Measurements from ENCODE around the gene ANTKMT. TPM values are rescaled to one million over a fixed set of nuclear protein-coding genes. Genes with fewer than 3 reads are reported as not detected.

Gene ANTKMT, protein sequence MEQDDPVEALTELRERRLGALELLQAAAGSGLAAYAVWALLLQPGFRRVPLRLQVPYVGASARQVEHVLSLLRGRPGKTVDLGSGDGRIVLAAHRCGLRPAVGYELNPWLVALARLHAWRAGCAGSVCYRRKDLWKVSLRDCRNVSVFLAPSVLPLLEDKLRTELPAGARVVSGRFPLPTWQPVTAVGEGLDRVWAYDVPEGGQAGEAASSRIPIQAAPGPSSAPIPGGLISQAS
- total RNA-seq (2012; rRNA removed): 7.3 and 7.5 TPM in 2 replicates
- polyA plus RNA-seq (2012; rRNA removed): 16.2 and 25.7 TPM in 2 replicates
- polyA plus RNA-seq (2012; cell fraction: cytosol; rRNA removed): 62.9 and 94.1 TPM in 2 replicates
- polyA plus RNA-seq (2012; cell fraction: nucleus; rRNA removed; ENCODE audit: low replicate concordance): 58.1 and 200 TPM in 2 replicates
- Bru-seq, nascent RNA: percentile 43 among the genes with signal in this experiment
- BruChase-seq, experiment 1, labeled RNA remaining after a 6-hour chase: percentile 62 among the genes with signal in this experiment
- percentile 48 among the genes with signal in this experiment for BruChase-seq, experiment 2, labeled RNA remaining after a 2-hour chase
- long read RNA-seq, transcript FAM173A-207 (5 exons, 1,052 nt): major isoform, 7 of 19 reads
- long read RNA-seq, partial matches to known transcripts: 7 of 19 reads
- long read RNA-seq, other reads (novel, unspliced or antisense): 1 of 19 reads

DNA sequence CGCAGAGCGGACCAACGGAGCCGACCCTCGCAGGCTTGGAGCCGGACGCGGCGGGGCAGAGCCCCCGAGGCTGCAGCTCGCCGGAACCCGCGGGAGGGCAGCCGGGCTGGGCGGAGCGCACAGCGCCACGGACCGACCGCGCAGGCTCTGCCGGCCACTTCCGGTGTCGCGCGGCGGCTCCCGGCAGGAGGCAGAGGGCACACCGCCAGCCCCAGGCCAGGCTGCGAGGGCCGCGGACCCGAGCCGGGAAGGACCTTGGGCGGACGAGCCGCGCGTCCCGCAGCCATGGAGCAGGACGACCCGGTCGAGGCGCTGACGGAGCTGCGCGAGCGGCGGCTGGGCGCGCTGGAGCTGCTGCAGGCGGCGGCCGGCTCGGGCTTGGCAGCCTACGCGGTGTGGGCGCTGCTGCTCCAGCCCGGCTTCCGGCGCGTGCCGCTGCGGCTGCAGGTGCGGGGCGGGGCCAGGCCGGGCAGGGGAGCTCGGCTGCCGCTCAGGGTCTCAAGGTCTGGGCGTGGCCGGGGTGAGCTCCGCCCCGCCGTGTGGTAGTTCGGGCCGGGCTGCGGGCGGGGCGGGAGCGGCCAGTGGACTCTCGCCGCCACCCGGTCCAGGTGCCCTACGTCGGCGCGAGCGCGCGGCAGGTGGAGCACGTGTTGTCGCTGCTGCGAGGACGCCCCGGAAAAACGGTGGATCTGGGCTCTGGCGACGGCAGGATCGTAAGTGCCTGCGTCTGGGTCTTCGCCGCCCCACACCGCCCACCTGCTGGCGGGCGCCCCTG is at the start of gene ANTKMT:
ANTKMT (plus strand) TSS at position 157 of the 775 bp plus-strand sequence; CDS start at position 286, 129 bp downstream.
- DNase-seq (peak; percentile 64), ATAC-seq (ENCODE audit: low read depth) (peak; percentile 88)
- no peak within 1 kb of the TSS for H2BK15ac ChIP-seq (ENCODE audit: low read depth, low read length)
- H3K4me1 ChIP-seq (ENCODE audit: control insufficient read depth, insufficient read depth, low read length): peaks cover 13% of the 10 kb centered on the region
- CTCF ChIA-PET: no interaction called here
- H3K9me1 ChIP-seq (ENCODE audit: insufficient read depth, low read length): no peaks in the 10 kb centered on the region
- peak within 1 kb of the TSS; percentile 79 for H3K4me2 ChIP-seq (ENCODE audit: low read depth, low read length)
- no TSS peak for BruUV-seq (replicated peaks)
- peaks cover 6% of the 10 kb centered on the region for H4K20me1 ChIP-seq (ENCODE audit: insufficient read depth, low read length)
- H3K36me3 ChIP-seq (ENCODE audit: control insufficient read depth, insufficient read depth, low read length): peaks cover 1% of the 10 kb centered on the region; the same call in 1 of the 2 replicates
- H2AK5ac ChIP-seq (ENCODE audit: low read depth, low read length): peak within 1 kb of the TSS; percentile 95
- peak within 1 kb of the TSS; percentile 98 for H3K4me3 ChIP-seq (ENCODE audit: insufficient read depth, low read depth, low read length)
- intact Hi-C loops (cut with micrococcal nuclease) (no loop called here), dilution Hi-C loops (cut with HindIII; ENCODE audit: low sequenced_read_pairs, unreplicated experiment) (no loop called here), in situ Hi-C loops (cut with MboI; ENCODE audit: low sequenced_read_pairs) (loop anchor here (25.0 kb wide), 1 partner anchor 341 kb away; the partner anchor contains the start of gene SSTR5)
- H3K56ac ChIP-seq (ENCODE audit: extremely low read depth, insufficient read depth, low read length): peak within 1 kb of the TSS; percentile 64
- H3K9ac ChIP-seq (ENCODE audit: low read depth, low read length): peak within 1 kb of the TSS; percentile 88
- H2BK120ac ChIP-seq (ENCODE audit: low read depth, low read length): peak within 1 kb of the TSS; percentile 10; the same call in 1 of the 2 replicates
- H4K5ac ChIP-seq (ENCODE audit: low read depth, low read length): peak within 1 kb of the TSS; percentile 95
- peaks cover 13 to 18% of the 10 kb centered on the region in 2 experiments for H3K79me1 ChIP-seq (ENCODE audit: low read depth in 1 of 2, low read length in 2 of 2)
- H3K23ac ChIP-seq (ENCODE audit: low read depth, low read length): peak within 1 kb of the TSS; percentile 28; the same call in 1 of the 2 replicates
- H3K27me3 ChIP-seq (ENCODE audit: control insufficient read depth, insufficient read depth, low read length): no peaks in the 10 kb centered on the region
- H3K4ac ChIP-seq (ENCODE audit: low read depth, low read length): peak within 1 kb of the TSS; percentile 88
- H3K9me3 ChIP-seq (ENCODE audit: control insufficient read depth, insufficient read depth, low read length): no peaks in the 10 kb centered on the region
- peak within 1 kb of the TSS; percentile 97 for H3K27ac ChIP-seq (ENCODE audit: insufficient read depth, low read length)
- no peak within 1 kb of the TSS for H2BK20ac ChIP-seq (ENCODE audit: low read depth, low read length)
- 6% methylated on average over 73 of the region's 106 CpGs; no CpG with 5 or more reads in 1 of the 2 experiments for WGBS, 2 experiments (ENCODE audit: extremely low coverage in 2 of 2, insufficient read length in 1 of 2)
- peak within 1 kb of the TSS; percentile 81 for H4K91ac ChIP-seq (ENCODE audit: insufficient read depth, low read depth, low read length)
- peak within 1 kb of the TSS; percentile 92 for H2AK9ac ChIP-seq (replicated peaks; ENCODE audit: low read depth, low read length, poor library complexity)
- peak within 1 kb of the TSS; percentile 92 to 94 for H4K8ac ChIP-seq (ENCODE audit: low read depth in 2 of 2, low read length in 2 of 2)
- POLR2A ChIA-PET (ENCODE audit: unreplicated experiment): no interaction called here
- H3K18ac ChIP-seq (ENCODE audit: low read depth, low read length): peak within 1 kb of the TSS; percentile 58; the same call in 1 of the 2 replicates
- H2AFZ ChIP-seq (replicated peaks; ENCODE audit: low read length, poor library complexity): peak within 1 kb of the TSS; percentile 96
- peak within 1 kb of the TSS; percentile 49; the same call in 1 of the 2 replicates for H3K14ac ChIP-seq (replicated peaks; ENCODE audit: low read depth, low read length)
- H2BK5ac ChIP-seq (ENCODE audit: low read depth, low read length, poor library complexity, severe bottlenecking): peak within 1 kb of the TSS; percentile 93
- TF ChIP-seq CEBPB (IDR thresholded peaks at IDR 0.05; ENCODE audit: low read depth, low read length) (no peak), RAD21 (IDR thresholded peaks at IDR 0.05; ENCODE audit: low read length) (no peak), BHLHE40 (IDR thresholded peaks at IDR 0.05; ENCODE audit: low read depth, low read length) (peak; percentile 78), RCOR1 (IDR thresholded peaks at IDR 0.05; ENCODE audit: insufficient replicate concordance, low read length) (no peak), RFX5 (IDR thresholded peaks at IDR 0.05; ENCODE audit: low read depth, low read length) (no peak), MAZ (IDR thresholded peaks at IDR 0.05; ENCODE audit: borderline replicate concordance, low read depth, low read length) (no peak; the same call in 1 of the 2 replicates), POLR2A (IDR thresholded peaks at IDR 0.05; ENCODE audit: low read depth, low read length) (0 out of 2 replicates have a peak, but pooled peaks have one; percentile 10), SMC3 (IDR thresholded peaks at IDR 0.05; ENCODE audit: low read depth, low read length) (no peak), MAFK (IDR thresholded peaks at IDR 0.05; ENCODE audit: low read depth, low read length) (no peak), CHD1 (IDR thresholded peaks at IDR 0.05; ENCODE audit: low read depth, low read length) (peak; percentile 68; the same call in 1 of the 2 replicates), NFE2L2 (IDR thresholded peaks at IDR 0.05; ENCODE audit: low read depth, low read length) (no peak)
- TF ChIP-seq, protein P1, sequence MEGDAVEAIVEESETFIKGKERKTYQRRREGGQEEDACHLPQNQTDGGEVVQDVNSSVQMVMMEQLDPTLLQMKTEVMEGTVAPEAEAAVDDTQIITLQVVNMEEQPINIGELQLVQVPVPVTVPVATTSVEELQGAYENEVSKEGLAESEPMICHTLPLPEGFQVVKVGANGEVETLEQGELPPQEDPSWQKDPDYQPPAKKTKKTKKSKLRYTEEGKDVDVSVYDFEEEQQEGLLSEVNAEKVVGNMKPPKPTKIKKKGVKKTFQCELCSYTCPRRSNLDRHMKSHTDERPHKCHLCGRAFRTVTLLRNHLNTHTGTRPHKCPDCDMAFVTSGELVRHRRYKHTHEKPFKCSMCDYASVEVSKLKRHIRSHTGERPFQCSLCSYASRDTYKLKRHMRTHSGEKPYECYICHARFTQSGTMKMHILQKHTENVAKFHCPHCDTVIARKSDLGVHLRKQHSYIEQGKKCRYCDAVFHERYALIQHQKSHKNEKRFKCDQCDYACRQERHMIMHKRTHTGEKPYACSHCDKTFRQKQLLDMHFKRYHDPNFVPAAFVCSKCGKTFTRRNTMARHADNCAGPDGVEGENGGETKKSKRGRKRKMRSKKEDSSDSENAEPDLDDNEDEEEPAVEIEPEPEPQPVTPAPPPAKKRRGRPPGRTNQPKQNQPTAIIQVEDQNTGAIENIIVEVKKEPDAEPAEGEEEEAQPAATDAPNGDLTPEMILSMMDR (conservative IDR thresholded peaks at IDR 0.05; ENCODE audit: low read depth, low read length): no peak
- TF ChIP-seq, protein P2, sequence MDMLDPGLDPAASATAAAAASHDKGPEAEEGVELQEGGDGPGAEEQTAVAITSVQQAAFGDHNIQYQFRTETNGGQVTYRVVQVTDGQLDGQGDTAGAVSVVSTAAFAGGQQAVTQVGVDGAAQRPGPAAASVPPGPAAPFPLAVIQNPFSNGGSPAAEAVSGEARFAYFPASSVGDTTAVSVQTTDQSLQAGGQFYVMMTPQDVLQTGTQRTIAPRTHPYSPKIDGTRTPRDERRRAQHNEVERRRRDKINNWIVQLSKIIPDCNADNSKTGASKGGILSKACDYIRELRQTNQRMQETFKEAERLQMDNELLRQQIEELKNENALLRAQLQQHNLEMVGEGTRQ (IDR thresholded peaks at IDR 0.05; ENCODE audit: low read depth, low read length): no peak

Measured in IMR-90 (cell line).